Dermis blood vessel endothelial cell (primary cell): ENCODE measurements around the gene ASPG. TPM values are rescaled to one million over a fixed set of nuclear protein-coding genes. Genes with fewer than 3 reads are reported as not detected.

Experiments
- DNase-seq: peaks from one replicate; pipeline ENCODE4 v3.0.0; 2010
- total RNA-seq: library from RNA; depleted of rRNA; stranded (reverse); fragments of >200 nt; gene quantifications from 2 replicates; pipeline ENCODE4 v1.2.3, GENCODE V29; 2014

The ASPG gene
- total RNA-seq, 1 donor from 2014 or later: not detected

- peak; percentile 61 for DNase-seq
These were observed 52.0 kb downstream of the ASPG start for GRCh38 chr14:104137297-104138097.

- DNase-seq: no peak
These were observed 52.7 kb downstream of the ASPG start, which contains the start of gene KIF26A for GRCh38 chr14:104138098-104138717. Gene KIF26A (plus strand): TSS chr14:104138587. CDS start chr14:104138723, 136 bp downstream.

GRCh38 chr14:104138718-104139459 lies 53.4 kb downstream of the ASPG start:
- DNase-seq: no peak

GRCh38 chr14:104139460-104140212 lies 54.1 kb downstream of the ASPG start:
- no peak for DNase-seq

- no peak for DNase-seq
These were observed 54.6 kb downstream of the ASPG start for GRCh38 chr14:104140213-104140462.

- no peak for DNase-seq
These were observed 55.2 kb downstream of the ASPG start for GRCh38 chr14:104140463-104141331.

- DNase-seq: no peak
These were observed 56.2 kb downstream of the ASPG start for GRCh38 chr14:104141621-104142091.

GRCh38 chr14:104142136-104142945 lies 56.8 kb downstream of the ASPG start:
- no peak for DNase-seq

- DNase-seq: no peak
These were observed 57.5 kb downstream of the ASPG start for GRCh38 chr14:104142946-104143470.

GRCh38 chr14:104143521-104144452 lies 58.3 kb downstream of the ASPG start:
- no peak for DNase-seq

GRCh38 chr14:104144453-104144790 lies 58.9 kb downstream of the ASPG start:
- DNase-seq: no peak

GRCh38 chr14:104144911-104145825 lies 59.7 kb downstream of the ASPG start:
- no peak for DNase-seq

- DNase-seq: no peak
These were observed 60.5 kb downstream of the ASPG start for GRCh38 chr14:104145826-104146601.

- DNase-seq: no peak
These were observed 61.3 kb downstream of the ASPG start for GRCh38 chr14:104146651-104147345.

GRCh38 chr14:104147346-104148125 lies 62.0 kb downstream of the ASPG start:
- DNase-seq: no peak
